ENCODE measurements around the gene KRIT1.

- TF ChIP-seq GATA3 (IDR thresholded peaks at IDR 0.05; ENCODE audit: low read depth, low read length) (no peak), GATA2 (IDR thresholded peaks at IDR 0.05; ENCODE audit: low read depth, low read length) (no peak)
Observed at GRCh38 chr7:92156990-92157389, 88.7 kb downstream of the KRIT1 start.
